ENCODE results near the gene DTNBP1. TPM values are rescaled to one million over a fixed set of nuclear protein-coding genes. Genes with fewer than 3 reads are reported as not detected.

The DTNBP1 gene
- total and polyA plus RNA-seq, 4 donors: 3.1 to 6.0 (median 4.3) TPM

DNA sequence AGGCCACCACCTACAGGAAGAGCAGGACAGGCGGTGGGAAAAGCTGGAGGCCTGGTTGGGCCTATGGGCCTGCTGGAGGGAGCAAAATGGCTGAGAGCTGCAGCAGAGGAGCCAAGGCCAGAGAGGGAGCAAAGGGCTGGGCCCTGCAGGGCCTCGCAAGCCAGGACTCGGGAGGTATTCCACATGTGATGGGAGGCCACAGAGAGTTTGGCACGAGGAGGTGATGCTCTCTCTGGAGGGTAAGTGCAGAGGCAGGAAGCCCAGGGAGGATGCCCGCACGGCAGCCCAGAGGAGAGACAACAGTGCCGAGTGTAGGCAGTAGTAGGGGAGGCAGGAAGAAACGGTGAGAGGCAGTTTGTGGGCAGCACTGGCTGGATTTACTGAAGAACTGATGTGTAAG lies 85.7 kb downstream of the DTNBP1 start:
- Histone ChIP-seq H3K4me1 (ENCODE audit: control insufficient read depth in 4 of 4, insufficient read depth in 4 of 4, low read length in 3 of 4) (no peaks in the 10 kb centered on the region), H3K36me3 (ENCODE audit: control insufficient read depth in 4 of 4, insufficient read depth in 3 of 4, low read depth in 1 of 4, low read length in 3 of 4) (no peaks in the 10 kb centered on the region), H3K4me3 (ENCODE audit: low read depth in 1 of 3, low read length in 3 of 3) (no peak overlapping the region), H3K27ac (ENCODE audit: low read depth in 1 of 2, low read length in 2 of 2) (no peak overlapping the region), H3K27me3 (ENCODE audit: control insufficient read depth in 4 of 4, insufficient read depth in 4 of 4, low read length in 3 of 4) (no peaks in the 10 kb centered on the region), H3K9me3 (ENCODE audit: control insufficient read depth in 4 of 4, low read length in 3 of 4) (no peaks in the 10 kb centered on the region), H3K9ac (ENCODE audit: low read depth in 1 of 2, low read length in 2 of 2) (no peak overlapping the region)
- TF ChIP-seq, protein P1, sequence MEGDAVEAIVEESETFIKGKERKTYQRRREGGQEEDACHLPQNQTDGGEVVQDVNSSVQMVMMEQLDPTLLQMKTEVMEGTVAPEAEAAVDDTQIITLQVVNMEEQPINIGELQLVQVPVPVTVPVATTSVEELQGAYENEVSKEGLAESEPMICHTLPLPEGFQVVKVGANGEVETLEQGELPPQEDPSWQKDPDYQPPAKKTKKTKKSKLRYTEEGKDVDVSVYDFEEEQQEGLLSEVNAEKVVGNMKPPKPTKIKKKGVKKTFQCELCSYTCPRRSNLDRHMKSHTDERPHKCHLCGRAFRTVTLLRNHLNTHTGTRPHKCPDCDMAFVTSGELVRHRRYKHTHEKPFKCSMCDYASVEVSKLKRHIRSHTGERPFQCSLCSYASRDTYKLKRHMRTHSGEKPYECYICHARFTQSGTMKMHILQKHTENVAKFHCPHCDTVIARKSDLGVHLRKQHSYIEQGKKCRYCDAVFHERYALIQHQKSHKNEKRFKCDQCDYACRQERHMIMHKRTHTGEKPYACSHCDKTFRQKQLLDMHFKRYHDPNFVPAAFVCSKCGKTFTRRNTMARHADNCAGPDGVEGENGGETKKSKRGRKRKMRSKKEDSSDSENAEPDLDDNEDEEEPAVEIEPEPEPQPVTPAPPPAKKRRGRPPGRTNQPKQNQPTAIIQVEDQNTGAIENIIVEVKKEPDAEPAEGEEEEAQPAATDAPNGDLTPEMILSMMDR (IDR thresholded peaks at IDR 0.05; ENCODE audit: low read depth, low read length, missing input control): no peak
- TF ChIP-seq RAD21 (IDR thresholded peaks at IDR 0.05): no peak
- TF ChIP-seq RXRA (IDR thresholded peaks at IDR 0.05): no peak
- TF ChIP-seq HNF4G (IDR thresholded peaks at IDR 0.05): no peak
- no peak for TF ChIP-seq EGR1 (IDR thresholded peaks at IDR 0.05; ENCODE audit: low read depth in 2 of 2)
- no peak for TF ChIP-seq HNF4A (conservative IDR thresholded peaks at IDR 0.05)
- TF ChIP-seq JUND (IDR thresholded peaks at IDR 0.05): no peak
- TF ChIP-seq GABPA (IDR thresholded peaks at IDR 0.05 in 1 of 2, conservative IDR thresholded peaks at IDR 0.05 in 1 of 2): no peak
- no peak for TF ChIP-seq NR2F2 (IDR thresholded peaks at IDR 0.05)
- TF ChIP-seq, protein P2, sequence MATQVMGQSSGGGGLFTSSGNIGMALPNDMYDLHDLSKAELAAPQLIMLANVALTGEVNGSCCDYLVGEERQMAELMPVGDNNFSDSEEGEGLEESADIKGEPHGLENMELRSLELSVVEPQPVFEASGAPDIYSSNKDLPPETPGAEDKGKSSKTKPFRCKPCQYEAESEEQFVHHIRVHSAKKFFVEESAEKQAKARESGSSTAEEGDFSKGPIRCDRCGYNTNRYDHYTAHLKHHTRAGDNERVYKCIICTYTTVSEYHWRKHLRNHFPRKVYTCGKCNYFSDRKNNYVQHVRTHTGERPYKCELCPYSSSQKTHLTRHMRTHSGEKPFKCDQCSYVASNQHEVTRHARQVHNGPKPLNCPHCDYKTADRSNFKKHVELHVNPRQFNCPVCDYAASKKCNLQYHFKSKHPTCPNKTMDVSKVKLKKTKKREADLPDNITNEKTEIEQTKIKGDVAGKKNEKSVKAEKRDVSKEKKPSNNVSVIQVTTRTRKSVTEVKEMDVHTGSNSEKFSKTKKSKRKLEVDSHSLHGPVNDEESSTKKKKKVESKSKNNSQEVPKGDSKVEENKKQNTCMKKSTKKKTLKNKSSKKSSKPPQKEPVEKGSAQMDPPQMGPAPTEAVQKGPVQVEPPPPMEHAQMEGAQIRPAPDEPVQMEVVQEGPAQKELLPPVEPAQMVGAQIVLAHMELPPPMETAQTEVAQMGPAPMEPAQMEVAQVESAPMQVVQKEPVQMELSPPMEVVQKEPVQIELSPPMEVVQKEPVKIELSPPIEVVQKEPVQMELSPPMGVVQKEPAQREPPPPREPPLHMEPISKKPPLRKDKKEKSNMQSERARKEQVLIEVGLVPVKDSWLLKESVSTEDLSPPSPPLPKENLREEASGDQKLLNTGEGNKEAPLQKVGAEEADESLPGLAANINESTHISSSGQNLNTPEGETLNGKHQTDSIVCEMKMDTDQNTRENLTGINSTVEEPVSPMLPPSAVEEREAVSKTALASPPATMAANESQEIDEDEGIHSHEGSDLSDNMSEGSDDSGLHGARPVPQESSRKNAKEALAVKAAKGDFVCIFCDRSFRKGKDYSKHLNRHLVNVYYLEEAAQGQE (IDR thresholded peaks at IDR 0.05): no peak
- no peak for TF ChIP-seq FOXA1 (IDR thresholded peaks at IDR 0.05)
- no peak for TF ChIP-seq YY1 (IDR thresholded peaks at IDR 0.05)
- no peak for TF ChIP-seq FOXA2 (IDR thresholded peaks at IDR 0.05)
- TF ChIP-seq, protein P3, sequence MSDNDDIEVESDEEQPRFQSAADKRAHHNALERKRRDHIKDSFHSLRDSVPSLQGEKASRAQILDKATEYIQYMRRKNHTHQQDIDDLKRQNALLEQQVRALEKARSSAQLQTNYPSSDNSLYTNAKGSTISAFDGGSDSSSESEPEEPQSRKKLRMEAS (IDR thresholded peaks at IDR 0.05): no peak
- TF ChIP-seq, protein P4, sequence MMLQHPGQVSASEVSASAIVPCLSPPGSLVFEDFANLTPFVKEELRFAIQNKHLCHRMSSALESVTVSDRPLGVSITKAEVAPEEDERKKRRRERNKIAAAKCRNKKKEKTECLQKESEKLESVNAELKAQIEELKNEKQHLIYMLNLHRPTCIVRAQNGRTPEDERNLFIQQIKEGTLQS (IDR thresholded peaks at IDR 0.05): no peak
- TF ChIP-seq SP1 (IDR thresholded peaks at IDR 0.05): no peak
- no peak for TF ChIP-seq TAF1 (conservative IDR thresholded peaks at IDR 0.05)
- TF ChIP-seq, protein P5, sequence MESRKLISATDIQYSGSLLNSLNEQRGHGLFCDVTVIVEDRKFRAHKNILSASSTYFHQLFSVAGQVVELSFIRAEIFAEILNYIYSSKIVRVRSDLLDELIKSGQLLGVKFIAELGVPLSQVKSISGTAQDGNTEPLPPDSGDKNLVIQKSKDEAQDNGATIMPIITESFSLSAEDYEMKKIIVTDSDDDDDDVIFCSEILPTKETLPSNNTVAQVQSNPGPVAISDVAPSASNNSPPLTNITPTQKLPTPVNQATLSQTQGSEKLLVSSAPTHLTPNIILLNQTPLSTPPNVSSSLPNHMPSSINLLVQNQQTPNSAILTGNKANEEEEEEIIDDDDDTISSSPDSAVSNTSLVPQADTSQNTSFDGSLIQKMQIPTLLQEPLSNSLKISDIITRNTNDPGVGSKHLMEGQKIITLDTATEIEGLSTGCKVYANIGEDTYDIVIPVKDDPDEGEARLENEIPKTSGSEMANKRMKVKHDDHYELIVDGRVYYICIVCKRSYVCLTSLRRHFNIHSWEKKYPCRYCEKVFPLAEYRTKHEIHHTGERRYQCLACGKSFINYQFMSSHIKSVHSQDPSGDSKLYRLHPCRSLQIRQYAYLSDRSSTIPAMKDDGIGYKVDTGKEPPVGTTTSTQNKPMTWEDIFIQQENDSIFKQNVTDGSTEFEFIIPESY (IDR thresholded peaks at IDR 0.05): no peak
- 95% methylated on average over 8 of the region's 8 CpGs for WGBS
- no peak for DNase-seq (ENCODE audit: low spot score)

All from liver (tissue), 9 donors.